HepG2 (cell line): ENCODE measurements around the gene PTGIS. TPM values are rescaled to one million over a fixed set of nuclear protein-coding genes. Genes with fewer than 3 reads are reported as not detected.

Experiments used
- ARNT2 ChIP-seq: sonication (generic); formaldehyde crosslinking; IDR thresholded peaks from 2 replicates; pipeline ENCODE4 v1.8.0; 2022; ENCODE audit warnings: mild to moderate bottlenecking, low read depth, missing genetic modification reagents, moderate library complexity
- BCLAF1 ChIP-seq: fragments of 450-650 bp; IDR thresholded peaks from 2 replicates; pipeline ENCODE4 v1.6.1; 2017; ENCODE audit warnings: mild to moderate bottlenecking
- DMTF1 ChIP-seq: sonication (generic); formaldehyde crosslinking; IDR thresholded peaks from 2 replicates; pipeline ENCODE4 v1.4.0; 2020; ENCODE audit warnings: mild to moderate bottlenecking, missing genetic modification reagents
- ERF ChIP-seq: IDR thresholded peaks from 2 replicates; pipeline ENCODE4 v1.6.1; 2018; ENCODE audit warnings: missing biosample characterization, missing genetic modification reagents
- FOSL1 ChIP-seq: sonication (generic); formaldehyde crosslinking; IDR thresholded peaks from 2 replicates; pipeline ENCODE4 v1.9.0; 2021; ENCODE audit warnings: missing genetic modification reagents, borderline replicate concordance
- HNF4G ChIP-seq, 2 experiments: sonication (generic) in 1 of 2; formaldehyde crosslinking in 1 of 2; IDR thresholded peaks; 2 replicates each; pipeline versions ENCODE4 v1.4.0 to v1.6.1; 2011 to 2020; ENCODE audit warnings: borderline replicate concordance in 2 of 2, low read depth in 2 of 2, mild to moderate bottlenecking in 2 of 2, low read length in 1 of 2, missing genetic modification reagents in 1 of 2, moderate library complexity in 1 of 2
- IRX3 ChIP-seq: sonication (generic); formaldehyde crosslinking; IDR thresholded peaks from 2 replicates; pipeline ENCODE4 v1.8.1; 2023; ENCODE audit warnings: mild to moderate bottlenecking, low read depth, missing genetic modification reagents, borderline replicate concordance
- ISX ChIP-seq: sonication (generic); formaldehyde crosslinking; conservative IDR thresholded peaks from 2 replicates; pipeline ENCODE4 v1.5.0; 2020; ENCODE audit warnings: missing genetic modification reagents
- NCOA1 ChIP-seq: sonication (generic); formaldehyde crosslinking; IDR thresholded peaks from 2 replicates; pipeline ENCODE4 v1.9.0; 2021; ENCODE audit warnings: missing genetic modification reagents
- NFKBIZ ChIP-seq: IDR thresholded peaks from 2 replicates; pipeline ENCODE4 v1.6.1; 2018; ENCODE audit warnings: missing genetic modification reagents, missing compliant biosample characterization
- PAF1 ChIP-seq: IDR thresholded peaks from 2 replicates; pipeline ENCODE4 v1.6.1; 2016; ENCODE audit warnings: missing genetic modification reagents, missing compliant biosample characterization
- TP53 ChIP-seq: sonication (generic); formaldehyde crosslinking; conservative IDR thresholded peaks from 2 replicates; pipeline ENCODE4 v1.4.0; 2020; ENCODE audit warnings: missing genetic modification reagents
- TRIM22 ChIP-seq: fragments of 450-650 bp; IDR thresholded peaks from 2 replicates; pipeline ENCODE4 v1.6.1; 2017
- XRCC5 ChIP-seq: fragments of 200-400 bp; formaldehyde crosslinking; optimal IDR thresholded peaks from 2 replicates; pipeline ENCODE3; 2017; ENCODE audit warnings: mild to moderate bottlenecking, low read length
- ZBTB20 ChIP-seq: sonication (generic); formaldehyde crosslinking; IDR thresholded peaks from 2 replicates; pipeline ENCODE4 v1.8.1; 2023; ENCODE audit warnings: missing genetic modification reagents, low read depth, mild to moderate bottlenecking, borderline replicate concordance
- ZC3H13 ChIP-seq: sonication (generic); formaldehyde crosslinking; IDR thresholded peaks from 2 replicates; pipeline ENCODE4 v1.8.1; 2023; ENCODE audit warnings: mild to moderate bottlenecking, missing genetic modification reagents, moderate library complexity
- ZC3H4 ChIP-seq: sonication (generic); formaldehyde crosslinking; IDR thresholded peaks from 2 replicates; pipeline ENCODE4 v1.4.0; 2020; ENCODE audit warnings: missing genetic modification reagents, borderline replicate concordance
- ZHX1 ChIP-seq: sonication (generic); formaldehyde crosslinking; IDR thresholded peaks from 2 replicates; pipeline ENCODE4 v1.8.1; 2022; ENCODE audit warnings: low read depth, mild to moderate bottlenecking, missing genetic modification reagents
- ZNF280B ChIP-seq: sonication (generic); formaldehyde crosslinking; IDR thresholded peaks from 2 replicates; pipeline ENCODE4 v1.5.0; 2020; ENCODE audit warnings: missing genetic modification reagents, mild to moderate bottlenecking, borderline replicate concordance
- polyA plus RNA-seq, 8 experiments: library from polyadenylated mRNA; depleted of rRNA in 3 of 8; stranded (reverse) in 7 of 8; unstranded in 1 of 8; fragments of >200 nt; fragmentation: Illumina TruSeq in 4 of 8; extraction: Trizol in 4 of 8; gene quantifications; 2 replicates each; pipeline versions ENCODE4 v1.2.1 to v1.2.3, GENCODE V29; 2011 to 2016; ENCODE audit warnings: low read depth in 4 of 8, missing spikeins in 1 of 8, mixed read lengths in 1 of 8; ENCODE audit not compliant: insufficient read depth in 1 of 8
- total RNA-seq, 5 experiments: library from RNA; depleted of rRNA; stranded (reverse); fragments of >200 nt; fragmentation: Illumina TruSeq; extraction: Trizol; gene quantifications; 2 replicates each; pipeline ENCODE4 v1.2.3, GENCODE V29; 2016; ENCODE audit warnings: low read depth in 1 of 5

The PTGIS gene
- total and polyA plus RNA-seq, 2 of the 13 experiments (the other 11 are each of a cell fraction or from before 2014, with no cell fraction given) = not detected

GRCh38 chr20:49482621-49483017 is 85.3 kb downstream of the PTGIS start, which contains the start of gene KCNB1 (continued):
- TF ChIP-seq ISX = peak; percentile 94
- peak; percentile 74; the same call in 1 of the 2 replicates for TF ChIP-seq ERF (CRISPR knock-in tag)
- TF ChIP-seq IRX3 (CRISPR knock-in tag) = peak; percentile 93; the same call in 1 of the 2 replicates
- TF ChIP-seq DMTF1 (CRISPR knock-in tag) = no peak
- TF ChIP-seq ZC3H4 (CRISPR knock-in tag) = no peak
- peak; percentile 75 for TF ChIP-seq NFKBIZ (CRISPR knock-in tag)
- peak; percentile 59; the same call in 1 of the 2 replicates for TF ChIP-seq FOSL1 (CRISPR knock-in tag)
- TF ChIP-seq NCOA1 (CRISPR knock-in tag) = 0 out of 2 replicates have a peak, but pooled peaks have one; percentile 39
- TF ChIP-seq ZNF280B = peak; percentile 57; the same call in 1 of the 2 replicates
- peak; percentile 80; the same call in 1 of the 2 replicates for TF ChIP-seq ZBTB20 (CRISPR knock-in tag)
- no peak for TF ChIP-seq BCLAF1
- no peak for TF ChIP-seq PAF1 (CRISPR knock-in tag)
- peak; percentile 79 for TF ChIP-seq ARNT2 (CRISPR knock-in tag)
- peak; percentile 61; the same call in 1 of the 2 replicates for TF ChIP-seq ZC3H13 (CRISPR knock-in tag)
- no peak for TF ChIP-seq TP53 (CRISPR knock-in tag)
- TF ChIP-seq XRCC5 = peak; percentile 85
- TF ChIP-seq ZHX1 (CRISPR knock-in tag) = no peak; the same call in 1 of the 2 replicates
- TF ChIP-seq TRIM22 = no peak
- TF ChIP-seq HNF4G (IDR thresholded peaks at IDR 0.05; ENCODE audit: borderline replicate concordance, low read depth, low read length) = no peak
- no peak for TF ChIP-seq HNF4G (CRISPR knock-in tag; IDR thresholded peaks at IDR 0.05; ENCODE audit: borderline replicate concordance, low read depth)
